ENCODE results near the gene CLEC3B.

- TF ChIP-seq CTCF (IDR thresholded peaks at IDR 0.05; ENCODE audit: insufficient read depth, low read length, poor library complexity, severe bottlenecking) (no peak), EZH2phosphoT487 (conservative IDR thresholded peaks at IDR 0.05; ENCODE audit: low read length) (no peak)
These were observed 52.9 kb downstream of the CLEC3B start for GRCh38 chr3:45078910-45079522.

Measured in SU-DHL-6 (cell line).